Astrocyte of the spinal cord (primary cell): ENCODE results near the gene ZMYM1.
"Not testable (repeated sequence)": the region's sequence is repeated elsewhere in the genome, so short reads cannot be mapped to it uniquely, and the experiment has no call there.

Source experiments
- DNase-seq: peaks from one replicate; pipeline ENCODE4 v3.0.0; 2011; ENCODE audit warnings: low read depth, low spot score
- H3K4me3 ChIP-seq: 2 replicates; pipeline ENCODE4 v1.5.1; 2011; ENCODE audit warnings: low read depth, mild to moderate bottlenecking, low read length, moderate library complexity
- CTCF ChIP-seq: IDR thresholded peaks from 2 replicates; pipeline ENCODE4 v1.5.1; 2012; ENCODE audit warnings: low read depth, mild to moderate bottlenecking, low read length, inconsistent platforms
- in situ Hi-C: cut with HindIII; loops from 2 replicates; pipeline ENCODE4 v1.10.0; 2017; ENCODE audit warnings: low sequenced_read_pairs

Gene ZMYM1

DNA sequence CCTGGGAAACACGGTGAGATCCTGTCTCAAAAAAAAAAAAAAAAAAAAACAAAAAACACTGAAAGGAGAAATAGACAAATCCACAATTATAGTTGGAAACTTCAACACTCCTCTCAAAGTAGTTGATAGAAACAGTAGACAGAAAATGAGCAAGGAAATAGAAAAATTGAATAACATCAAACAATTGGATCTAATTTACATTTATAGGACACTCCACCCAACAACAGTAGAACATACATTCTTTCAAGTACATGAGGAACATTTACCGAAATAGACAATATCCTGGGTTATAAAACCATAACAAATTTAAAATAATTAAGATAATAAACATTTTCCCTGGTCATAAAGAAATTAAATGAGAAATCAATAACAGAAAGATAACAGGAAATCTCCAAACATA is 14.9 kb upstream of the ZMYM1 start:
- DNase-seq = no peak
- no peak for TF ChIP-seq CTCF
- no peak overlapping the region for H3K4me3 ChIP-seq
- in situ Hi-C loops = no loop called here

DNA sequence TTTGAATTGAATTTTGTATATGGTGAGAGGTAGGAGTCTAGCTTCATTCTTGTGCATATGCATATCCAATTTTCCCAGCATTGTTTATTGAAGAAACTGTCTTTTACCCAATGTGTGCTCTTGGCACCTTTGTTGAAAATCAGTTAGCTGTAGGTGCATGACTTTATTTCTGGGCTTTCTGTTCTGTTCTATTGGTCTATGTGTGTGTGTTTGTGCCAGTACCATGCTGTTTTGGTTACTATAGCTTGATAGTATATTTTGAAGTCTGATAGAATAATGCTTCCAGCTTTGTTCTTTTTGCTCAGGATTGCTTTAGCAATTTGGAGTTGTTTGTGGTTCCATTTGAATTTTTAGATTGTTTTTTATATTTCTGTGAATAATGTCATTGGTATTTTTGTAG is 9.4 kb upstream of the ZMYM1 start:
- no peak for DNase-seq
- no peak for TF ChIP-seq CTCF
- no peak overlapping the region for H3K4me3 ChIP-seq
- in situ Hi-C loops = no loop called here

- in situ Hi-C loops = no loop called here
- no peak for DNase-seq
- TF ChIP-seq CTCF = no peak
- no peak overlapping the region for H3K4me3 ChIP-seq
Measured at GRCh38 chr1:35073265-35073811, 5.8 kb upstream of the ZMYM1 start.

DNA sequence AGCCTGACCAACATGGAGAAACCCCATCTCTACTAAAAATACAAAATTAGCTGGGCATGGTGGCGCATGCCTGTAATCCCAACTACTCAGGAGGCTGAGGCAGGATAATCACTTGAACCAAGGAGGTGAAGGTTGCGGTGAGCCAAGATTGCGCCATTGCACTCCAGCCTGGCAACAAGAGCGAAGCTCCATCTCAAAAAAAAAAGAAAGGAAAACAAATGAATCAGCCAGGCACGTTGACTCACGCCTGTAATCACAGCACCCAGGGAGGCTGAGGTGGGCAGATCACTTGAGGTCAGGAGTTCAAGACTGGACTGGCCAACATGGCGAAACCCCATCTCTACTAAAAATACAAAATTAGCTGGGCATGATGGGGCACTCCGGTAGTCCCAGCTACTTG is 2.8 kb upstream of the ZMYM1 start:
- in situ Hi-C loops = not testable (repeated sequence)

DNA sequence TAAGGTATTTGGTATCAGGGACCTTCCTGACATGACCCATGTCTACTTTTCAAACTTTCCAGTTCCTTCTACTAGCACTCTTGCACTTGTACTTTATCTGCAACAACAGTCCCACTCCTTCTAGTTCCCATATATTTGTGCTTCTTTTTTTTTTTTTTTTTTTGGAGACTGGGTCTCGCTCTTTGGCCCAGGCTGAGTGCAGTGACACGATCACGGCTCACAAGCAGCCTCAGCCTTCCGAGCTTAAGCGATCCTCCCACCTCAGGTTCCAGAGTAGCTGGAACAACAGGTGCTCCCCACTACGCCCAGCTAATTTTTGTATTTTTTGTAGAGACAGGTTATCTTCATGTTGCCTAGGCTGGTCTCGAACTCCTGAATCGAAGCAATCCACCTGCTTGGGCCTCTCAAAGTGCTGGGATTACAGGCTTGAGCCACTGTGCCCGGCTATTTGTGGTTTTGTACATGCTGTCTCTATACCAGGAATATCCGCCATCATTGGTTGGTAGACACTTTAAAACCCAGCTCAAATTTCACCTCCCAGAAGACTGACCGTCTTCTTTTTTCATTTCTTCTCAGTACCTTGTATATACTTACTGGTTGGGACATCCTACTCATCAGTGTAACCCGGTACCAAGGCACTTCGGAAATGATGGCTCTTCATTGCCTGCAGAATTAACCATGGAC is 1.1 kb downstream of the ZMYM1 start:
- DNase-seq = no peak
- in situ Hi-C loops = no loop called here

More for the DNA sequence above, 2.8 kb upstream of the ZMYM1 start:
- H3K4me3 ChIP-seq = not testable (repeated sequence)
- peak; percentile 45 for DNase-seq

GRCh38 chr1:35085421-35085820 is 6.2 kb downstream of the ZMYM1 start:
- no peak for TF ChIP-seq CTCF
- in situ Hi-C loops = no loop called here
- no peak overlapping the region for H3K4me3 ChIP-seq
- no peak for DNase-seq

More for the DNA sequence above, 1.1 kb downstream of the ZMYM1 start:
- H3K4me3 ChIP-seq = peak overlapping the region; percentile 80
- no peak for TF ChIP-seq CTCF

DNA sequence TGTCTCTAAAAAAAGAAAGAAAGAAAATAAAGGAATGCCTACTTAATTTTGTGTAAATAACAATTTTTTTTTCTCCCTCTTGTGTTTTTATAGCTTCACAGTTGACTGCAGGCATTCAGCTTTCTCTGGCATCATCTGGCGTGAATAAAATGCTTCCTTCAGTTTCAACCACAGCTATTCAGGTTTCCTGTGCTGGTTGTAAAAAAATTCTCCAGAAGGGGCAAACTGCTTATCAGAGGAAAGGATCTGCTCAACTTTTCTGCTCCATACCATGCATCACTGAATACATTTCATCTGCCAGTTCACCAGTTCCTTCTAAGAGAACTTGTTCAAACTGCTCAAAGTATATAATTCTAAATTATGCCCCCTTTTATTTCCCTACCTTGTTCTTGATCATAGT is 18.0 kb downstream of the ZMYM1 start:
- no peak overlapping the region for H3K4me3 ChIP-seq
- TF ChIP-seq CTCF = no peak
- peak; percentile 45 for DNase-seq
- in situ Hi-C loops = no loop called here
